ENCODE data around the gene SOX5. TPM values are rescaled to one million over a fixed set of nuclear protein-coding genes. Genes with fewer than 3 reads are reported as not detected.

SOX5 gene
- total and polyA plus RNA-seq, 11 donors, result 0.49 to 4.9 (median 2.5) TPM

DNA sequence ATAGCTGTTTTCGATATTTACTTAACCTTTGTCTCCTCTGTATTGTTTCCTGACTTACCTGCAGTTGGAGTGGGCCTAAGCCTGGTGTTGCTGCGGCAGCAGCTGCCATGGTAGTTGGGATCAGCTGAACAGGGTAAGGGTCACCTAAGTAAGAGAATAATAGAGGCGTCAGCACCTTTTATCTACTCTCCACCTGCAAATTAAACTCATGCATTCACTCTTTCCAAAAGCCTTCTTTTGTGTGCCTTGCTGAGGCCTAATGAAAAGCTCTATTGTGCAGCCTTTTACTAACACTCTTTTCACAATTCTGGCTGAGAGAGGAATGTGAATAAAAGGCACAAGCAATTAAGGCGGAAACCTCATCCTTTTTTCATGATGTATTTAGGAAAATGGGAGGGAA, 308.7 kb downstream of the SOX5 start:
- no peak for TF ChIP-seq POLR2A (IDR thresholded peaks at IDR 0.05)
- TF ChIP-seq, protein P1, sequence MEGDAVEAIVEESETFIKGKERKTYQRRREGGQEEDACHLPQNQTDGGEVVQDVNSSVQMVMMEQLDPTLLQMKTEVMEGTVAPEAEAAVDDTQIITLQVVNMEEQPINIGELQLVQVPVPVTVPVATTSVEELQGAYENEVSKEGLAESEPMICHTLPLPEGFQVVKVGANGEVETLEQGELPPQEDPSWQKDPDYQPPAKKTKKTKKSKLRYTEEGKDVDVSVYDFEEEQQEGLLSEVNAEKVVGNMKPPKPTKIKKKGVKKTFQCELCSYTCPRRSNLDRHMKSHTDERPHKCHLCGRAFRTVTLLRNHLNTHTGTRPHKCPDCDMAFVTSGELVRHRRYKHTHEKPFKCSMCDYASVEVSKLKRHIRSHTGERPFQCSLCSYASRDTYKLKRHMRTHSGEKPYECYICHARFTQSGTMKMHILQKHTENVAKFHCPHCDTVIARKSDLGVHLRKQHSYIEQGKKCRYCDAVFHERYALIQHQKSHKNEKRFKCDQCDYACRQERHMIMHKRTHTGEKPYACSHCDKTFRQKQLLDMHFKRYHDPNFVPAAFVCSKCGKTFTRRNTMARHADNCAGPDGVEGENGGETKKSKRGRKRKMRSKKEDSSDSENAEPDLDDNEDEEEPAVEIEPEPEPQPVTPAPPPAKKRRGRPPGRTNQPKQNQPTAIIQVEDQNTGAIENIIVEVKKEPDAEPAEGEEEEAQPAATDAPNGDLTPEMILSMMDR (IDR thresholded peaks at IDR 0.05), result no peak
- no peak overlapping the region for H3K27ac ChIP-seq
- 73 to 82% (median 80%) methylated on average over 4 of the region's 4 CpGs for WGBS, 4 donors
- no peak for ATAC-seq
- no peaks in the 10 kb centered on the region for H3K36me3 ChIP-seq
- H3K9me3 ChIP-seq, result no peaks in the 10 kb centered on the region
- no peak for DNase-seq
- no peak overlapping the region for H3K4me3 ChIP-seq
- intact Hi-C loops (cut with DNase I), result no loop called here
- no peaks in the 10 kb centered on the region for H3K27me3 ChIP-seq
- H3K4me1 ChIP-seq, result no peaks in the 10 kb centered on the region

DNA sequence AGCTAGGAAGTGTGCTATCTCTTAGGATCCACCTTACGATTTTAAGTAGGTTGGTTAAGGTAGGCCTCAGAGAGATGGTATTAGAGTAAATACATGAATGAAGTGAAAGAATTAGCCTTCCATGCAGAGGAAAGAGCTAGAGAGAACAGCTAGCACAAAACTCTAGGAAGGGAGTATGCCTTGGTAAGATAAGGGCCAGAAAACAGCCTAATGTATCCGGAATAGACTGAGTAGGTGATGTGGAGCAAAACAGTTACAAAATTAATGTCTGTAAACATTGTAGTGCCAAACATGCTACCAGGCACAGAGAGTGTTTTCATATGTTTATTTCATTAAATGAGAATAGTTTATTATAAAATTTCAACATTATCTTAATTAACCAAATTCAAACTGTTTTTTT, 315.1 kb downstream of the SOX5 start:
- no peaks in the 10 kb centered on the region for H3K9me3 ChIP-seq

DNA sequence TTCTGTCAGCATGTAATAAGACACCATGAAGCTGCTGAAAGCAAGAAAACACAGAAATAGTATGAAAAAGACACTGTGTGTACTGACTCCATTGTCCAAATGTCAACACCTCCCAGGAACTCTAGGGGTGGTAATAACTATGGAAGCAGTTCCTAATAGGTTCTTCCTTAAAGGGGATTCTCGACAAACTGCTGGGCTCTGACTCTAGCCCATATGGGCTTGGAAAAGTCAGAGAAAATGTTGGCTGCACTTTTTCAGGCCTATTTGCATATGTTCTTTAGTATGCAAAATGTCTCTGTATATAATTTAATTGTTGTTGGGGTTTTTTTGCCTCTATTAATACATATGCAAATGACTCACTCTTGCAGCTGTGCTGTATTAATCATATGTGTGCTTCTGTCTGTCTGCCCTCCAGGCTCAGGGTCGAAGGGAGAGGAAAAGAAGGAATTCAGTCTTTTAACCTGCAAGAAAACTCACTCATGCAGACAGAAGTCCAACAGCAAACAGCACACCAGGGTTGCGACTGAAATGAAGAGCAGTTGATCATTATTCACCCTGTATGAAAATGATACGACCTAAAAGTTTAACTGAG, 317.6 kb downstream of the SOX5 start:
- H3K4me3 ChIP-seq, result no peak overlapping the region
- H3K36me3 ChIP-seq, result no peaks in the 10 kb centered on the region
- H3K27me3 ChIP-seq, result no peaks in the 10 kb centered on the region
- no peaks in the 10 kb centered on the region for H3K9me3 ChIP-seq
- no peak overlapping the region for H3K27ac ChIP-seq
- TF ChIP-seq, protein P1 (IDR thresholded peaks at IDR 0.05), result no peak
- no peak for TF ChIP-seq POLR2A (IDR thresholded peaks at IDR 0.05)
- DNase-seq, result no peak
- ATAC-seq, result no peak
- WGBS, 4 donors, result 71 to 77% (median 75%) methylated on average over 4 of the region's 4 CpGs
- intact Hi-C loops (cut with DNase I), result no loop called here
- H3K4me1 ChIP-seq, result no peaks in the 10 kb centered on the region

More for the DNA sequence above, 315.1 kb downstream of the SOX5 start:
- H3K4me3 ChIP-seq, result no peak overlapping the region
- no peaks in the 10 kb centered on the region for H3K4me1 ChIP-seq
- no peaks in the 10 kb centered on the region for H3K27me3 ChIP-seq
- no peaks in the 10 kb centered on the region for H3K36me3 ChIP-seq
- no peak for ATAC-seq
- 80 to 91% (median 86%) methylated on average over 2 of the region's 2 CpGs for WGBS, 4 donors
- no peak for DNase-seq
- intact Hi-C loops (cut with DNase I), result no loop called here
- no peak overlapping the region for H3K27ac ChIP-seq
- TF ChIP-seq, protein P1 (IDR thresholded peaks at IDR 0.05), result no peak
- no peak for TF ChIP-seq POLR2A (IDR thresholded peaks at IDR 0.05)

DNA sequence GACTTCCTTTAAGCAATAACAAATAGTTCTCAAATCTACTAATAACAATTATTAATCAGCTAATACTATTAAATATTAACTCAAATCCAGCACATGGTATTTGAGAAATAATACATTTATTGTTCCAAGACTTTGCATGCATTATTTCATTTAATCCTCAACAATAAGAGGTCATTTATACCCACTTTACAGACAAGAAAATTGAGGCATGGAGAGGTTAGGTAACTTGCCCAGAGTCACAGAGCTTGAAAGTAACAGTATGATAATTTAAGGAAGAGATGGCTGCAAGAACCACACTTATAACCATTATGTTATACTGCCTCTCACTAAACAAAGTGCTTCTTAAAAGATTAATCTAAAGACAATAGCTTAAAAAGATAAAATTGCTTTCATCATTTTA, 318.9 kb downstream of the SOX5 start:
- DNase-seq, result no peak

More for the DNA sequence above, 318.9 kb downstream of the SOX5 start:
- no peaks in the 10 kb centered on the region for H3K27me3 ChIP-seq
- H3K4me1 ChIP-seq, result no peaks in the 10 kb centered on the region
- H3K9me3 ChIP-seq, result no peaks in the 10 kb centered on the region
- no peaks in the 10 kb centered on the region for H3K36me3 ChIP-seq
- no peak overlapping the region for H3K27ac ChIP-seq
- no peak overlapping the region for H3K4me3 ChIP-seq
- intact Hi-C loops (cut with DNase I), result no loop called here
- TF ChIP-seq, protein P1 (IDR thresholded peaks at IDR 0.05), result no peak
- no peak for TF ChIP-seq POLR2A (IDR thresholded peaks at IDR 0.05)
- ATAC-seq, result no peak

Measured in heart left ventricle (tissue), 16 donors.